ENCODE measurements around the gene DUSP22. TPM values are rescaled to one million over a fixed set of nuclear protein-coding genes. Genes with fewer than 3 reads are reported as not detected.
A peak's percentile ranks its signal among the peaks of the same experiment; 100 is the strongest.

Gene DUSP22
- total and polyA plus RNA-seq, 2 experiments from 2014 or later = 24.2 to 26.3 TPM

DNA sequence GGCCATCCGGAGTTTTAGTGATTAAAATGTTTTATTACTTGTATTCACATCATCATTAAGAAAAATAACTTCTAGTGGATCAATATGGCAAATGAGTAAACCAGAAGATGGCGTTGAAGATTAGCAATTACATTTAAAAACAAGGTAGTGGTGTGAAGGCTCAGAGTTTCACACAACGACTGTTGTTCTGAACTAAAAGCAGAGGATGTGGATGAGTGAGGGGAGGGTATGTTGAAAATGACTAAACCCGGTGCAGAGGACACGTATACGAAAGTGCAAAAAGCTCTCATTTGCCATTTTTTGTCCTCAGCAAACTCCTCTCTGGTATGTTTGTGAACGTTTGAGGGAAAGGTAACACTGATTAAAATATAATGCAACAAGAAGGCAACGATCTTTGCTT is 97.3 kb downstream of the DUSP22 start:
- Histone ChIP-seq H3K36me3 (replicated peaks; ENCODE audit: insufficient read depth, low read depth) (no peaks in the 10 kb centered on the region), H3K9me3 (ENCODE audit: low read depth) (no peaks in the 10 kb centered on the region), H3K4me2 (no peak overlapping the region), H3K79me2 (no peaks in the 10 kb centered on the region), H3K4me1 (ENCODE audit: insufficient read depth) (peaks cover 20% of the 10 kb centered on the region), H3K27ac (no peak overlapping the region), H3K27me3 (peaks cover 89% of the 10 kb centered on the region), H3K4me3 (no peak overlapping the region), H3K9me2 (replicated peaks; ENCODE audit: insufficient read depth) (no peaks in the 10 kb centered on the region), H2AFZ (no peak overlapping the region), H4K20me1 (ENCODE audit: insufficient read depth, poor library complexity, severe bottlenecking) (no peaks in the 10 kb centered on the region)
- no peak for DNase-seq (ENCODE audit: low spot score)
- 74% methylated on average over 8 of the region's 8 CpGs for WGBS (ENCODE audit: low lambda C conversion rate, missing lambda C conversion rate)
- TF ChIP-seq EZH2 (IDR thresholded peaks at IDR 0.05; ENCODE audit: borderline replicate concordance) (no peak), EZH2phosphoT487 (IDR thresholded peaks at IDR 0.05; ENCODE audit: low read depth, severe bottlenecking, unreplicated experiment) (no peak)
- TF ChIP-seq, protein P1, sequence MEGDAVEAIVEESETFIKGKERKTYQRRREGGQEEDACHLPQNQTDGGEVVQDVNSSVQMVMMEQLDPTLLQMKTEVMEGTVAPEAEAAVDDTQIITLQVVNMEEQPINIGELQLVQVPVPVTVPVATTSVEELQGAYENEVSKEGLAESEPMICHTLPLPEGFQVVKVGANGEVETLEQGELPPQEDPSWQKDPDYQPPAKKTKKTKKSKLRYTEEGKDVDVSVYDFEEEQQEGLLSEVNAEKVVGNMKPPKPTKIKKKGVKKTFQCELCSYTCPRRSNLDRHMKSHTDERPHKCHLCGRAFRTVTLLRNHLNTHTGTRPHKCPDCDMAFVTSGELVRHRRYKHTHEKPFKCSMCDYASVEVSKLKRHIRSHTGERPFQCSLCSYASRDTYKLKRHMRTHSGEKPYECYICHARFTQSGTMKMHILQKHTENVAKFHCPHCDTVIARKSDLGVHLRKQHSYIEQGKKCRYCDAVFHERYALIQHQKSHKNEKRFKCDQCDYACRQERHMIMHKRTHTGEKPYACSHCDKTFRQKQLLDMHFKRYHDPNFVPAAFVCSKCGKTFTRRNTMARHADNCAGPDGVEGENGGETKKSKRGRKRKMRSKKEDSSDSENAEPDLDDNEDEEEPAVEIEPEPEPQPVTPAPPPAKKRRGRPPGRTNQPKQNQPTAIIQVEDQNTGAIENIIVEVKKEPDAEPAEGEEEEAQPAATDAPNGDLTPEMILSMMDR (IDR thresholded peaks at IDR 0.05; ENCODE audit: poor library complexity) = no peak

DNA sequence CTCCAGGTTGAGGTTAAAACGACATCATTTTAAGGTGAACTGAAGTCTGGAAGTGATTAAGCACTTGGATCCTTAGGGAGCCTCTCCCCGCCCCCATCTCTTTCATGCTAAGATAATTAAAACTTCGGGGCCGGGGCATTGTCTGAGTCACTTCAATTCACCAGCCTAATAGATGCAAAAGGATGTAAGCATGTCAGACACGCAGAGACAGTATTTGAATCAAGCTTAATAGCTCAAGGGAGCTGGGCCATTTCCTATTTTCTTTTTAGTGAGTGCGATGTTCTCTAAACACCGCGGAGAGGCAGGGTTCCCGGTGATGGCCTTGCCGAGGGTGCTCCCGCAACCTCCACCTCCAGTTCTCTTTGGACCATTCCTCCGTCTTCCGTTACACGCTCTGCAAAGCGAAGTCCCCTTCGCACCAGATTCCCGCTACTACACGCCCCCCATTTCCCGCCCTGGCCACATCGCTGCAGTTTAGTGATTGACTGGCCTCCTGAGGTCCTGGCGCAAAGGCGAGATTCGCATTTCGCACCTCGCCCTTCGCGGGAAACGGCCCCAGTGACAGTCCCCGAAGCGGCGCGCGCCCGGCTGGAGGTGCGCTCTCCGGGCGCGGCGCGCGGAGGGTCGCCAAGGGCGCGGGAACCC is 98.7 kb downstream of the DUSP22 start:
- H3K27me3 ChIP-seq = peaks cover 96% of the 10 kb centered on the region
- H3K36me3 ChIP-seq (replicated peaks; ENCODE audit: insufficient read depth, low read depth) = no peaks in the 10 kb centered on the region
- no peaks in the 10 kb centered on the region for H3K9me3 ChIP-seq (ENCODE audit: low read depth)
- no peak overlapping the region for H2AFZ ChIP-seq
- peaks cover 20% of the 10 kb centered on the region for H3K4me1 ChIP-seq (ENCODE audit: insufficient read depth)
- no peak overlapping the region for H3K4me3 ChIP-seq
- no peaks in the 10 kb centered on the region for H4K20me1 ChIP-seq (ENCODE audit: insufficient read depth, poor library complexity, severe bottlenecking)
- 2% methylated on average over 42 of the region's 44 CpGs for WGBS (ENCODE audit: low lambda C conversion rate, missing lambda C conversion rate)
- no peak overlapping the region for H3K27ac ChIP-seq
- H3K79me2 ChIP-seq = no peaks in the 10 kb centered on the region
- TF ChIP-seq EZH2 (IDR thresholded peaks at IDR 0.05; ENCODE audit: borderline replicate concordance) (peak; percentile 57), EZH2phosphoT487 (IDR thresholded peaks at IDR 0.05; ENCODE audit: low read depth, severe bottlenecking, unreplicated experiment) (peak; percentile 32)
- TF ChIP-seq, protein P1 (IDR thresholded peaks at IDR 0.05; ENCODE audit: poor library complexity) = no peak
- no peaks in the 10 kb centered on the region for H3K9me2 ChIP-seq (replicated peaks; ENCODE audit: insufficient read depth)
- H3K4me2 ChIP-seq = peak overlapping the region; percentile 87
- no peak for DNase-seq (ENCODE audit: low spot score)

DNA sequence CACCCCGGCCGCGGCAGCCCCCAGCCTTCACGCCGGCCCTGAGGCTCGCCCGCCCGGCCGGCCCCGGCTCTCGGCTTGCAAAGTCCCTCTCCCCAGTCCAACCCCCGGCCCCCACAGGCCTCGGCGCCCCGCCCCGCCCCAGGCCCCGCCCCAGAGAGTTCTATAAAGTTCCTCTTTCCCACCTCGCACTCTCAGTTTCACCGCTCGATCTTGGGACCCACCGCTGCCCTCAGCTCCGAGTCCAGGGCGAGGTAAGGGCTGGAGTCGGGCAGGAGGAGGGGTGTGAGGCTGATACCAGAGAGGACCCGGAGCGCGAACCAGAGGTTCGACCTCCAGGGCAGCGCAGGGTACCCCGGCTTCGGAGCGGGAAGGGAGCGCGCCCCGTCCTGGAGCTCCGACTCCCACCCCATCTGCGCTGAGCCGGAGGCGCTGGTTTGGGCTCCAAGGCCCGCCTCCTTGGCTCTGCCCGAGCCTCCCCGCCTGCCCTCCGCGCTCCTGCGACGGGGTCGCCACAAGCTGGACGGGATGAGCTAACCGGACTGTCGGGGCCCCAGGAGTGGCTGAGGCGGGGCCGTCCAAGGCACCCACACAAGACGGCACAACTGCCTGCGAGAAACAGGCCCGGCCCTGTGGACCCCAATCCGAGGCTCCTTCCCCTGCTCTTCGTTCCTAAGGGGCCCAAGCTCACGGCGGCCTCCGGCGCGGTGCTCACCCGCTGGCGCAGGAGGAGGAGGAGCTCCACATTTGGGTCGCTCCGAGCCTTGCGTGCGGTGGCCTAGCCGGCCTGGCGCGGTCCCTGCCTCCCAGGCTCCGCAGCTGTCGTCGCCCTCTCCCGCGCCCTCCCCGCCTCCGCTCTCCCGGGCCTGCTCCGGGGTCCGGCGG is 99.5 kb downstream of the DUSP22 start, which contains the start of gene IRF4:
TSS of gene IRF4 (plus strand) at position 194 of the 882 bp plus-strand sequence. CDS start 1,401 bp downstream, outside the sequence.
- no peaks in the 10 kb centered on the region for H3K36me3 ChIP-seq (replicated peaks; ENCODE audit: insufficient read depth, low read depth)
- DNase-seq (ENCODE audit: low spot score) = no peak
- H3K9me3 ChIP-seq (ENCODE audit: low read depth) = no peaks in the 10 kb centered on the region
- TF ChIP-seq EZH2phosphoT487 (IDR thresholded peaks at IDR 0.05; ENCODE audit: low read depth, severe bottlenecking, unreplicated experiment) (peak; percentile 71), EZH2 (IDR thresholded peaks at IDR 0.05; ENCODE audit: borderline replicate concordance) (peak; percentile 60)
- TF ChIP-seq, protein P1 (IDR thresholded peaks at IDR 0.05; ENCODE audit: poor library complexity) = no peak
- peak within 1 kb of the TSS; percentile 10 for H2AFZ ChIP-seq
- no peaks in the 10 kb centered on the region for H3K9me2 ChIP-seq (replicated peaks; ENCODE audit: insufficient read depth)
- H3K4me3 ChIP-seq = no peak within 1 kb of the TSS
- peak within 1 kb of the TSS; percentile 87 for H3K4me2 ChIP-seq
- 1% methylated on average over 63 of the region's 82 CpGs for WGBS (ENCODE audit: low lambda C conversion rate, missing lambda C conversion rate)
- peaks cover 20% of the 10 kb centered on the region for H3K4me1 ChIP-seq (ENCODE audit: insufficient read depth)
- H3K27me3 ChIP-seq = peaks cover 94% of the 10 kb centered on the region
- H4K20me1 ChIP-seq (ENCODE audit: insufficient read depth, poor library complexity, severe bottlenecking) = no peaks in the 10 kb centered on the region
- no peak within 1 kb of the TSS for H3K27ac ChIP-seq
- H3K79me2 ChIP-seq = no peaks in the 10 kb centered on the region

Data from hepatocyte (in vitro differentiated cells).